Tibial nerve (tissue), 4 donors: Measurements from ENCODE around the gene MGAT2.

Source experiments
- EP300 ChIP-seq, 2 donors: sonication (generic); formaldehyde crosslinking; IDR thresholded peaks; one replicate each; pipeline ENCODE4 v1.6.1; 2017; ENCODE audit warnings: antibody characterized with exemption in 2 of 2, mild to moderate bottlenecking in 1 of 2
- POLR2A ChIP-seq, 2 donors: fragments of 450-650 bp; IDR thresholded peaks; one replicate each; pipeline ENCODE4 v1.6.1; 2017; ENCODE audit warnings: antibody characterized with exemption in 2 of 2, mild to moderate bottlenecking in 2 of 2, moderate library complexity in 2 of 2
- TF ChIP-seq, protein P1 (sequence below), 5 experiments: fragments of 200-600 bp in 3 of 5; fragments of 450-650 bp in 2 of 5; sonication (generic) in 3 of 5; IDR thresholded peaks; one replicate each; pipeline ENCODE4 v1.5.1; 2016 to 2019; ENCODE audit warnings: antibody characterized with exemption in 5 of 5, mild to moderate bottlenecking in 3 of 5, moderate library complexity in 2 of 5

DNA sequence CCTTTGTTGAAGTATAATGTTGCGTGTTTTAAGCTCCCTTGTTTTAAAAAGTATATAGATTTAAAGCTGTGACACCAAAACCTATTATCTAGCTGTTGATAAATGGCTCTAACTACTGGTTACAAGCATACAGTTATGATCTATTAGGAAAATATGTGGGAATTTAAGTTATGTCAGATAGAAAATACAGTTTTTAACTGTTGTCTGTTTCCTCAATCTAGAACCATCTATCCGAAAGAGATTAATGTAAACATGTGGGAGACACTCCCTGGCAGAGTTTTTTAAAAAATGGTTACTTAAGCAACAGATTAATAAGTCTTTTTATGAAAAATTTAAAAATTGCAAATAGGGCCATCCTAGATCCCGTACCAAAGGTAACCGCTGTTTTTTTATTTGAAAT lies 8.3 kb upstream of the MGAT2 start:
- TF ChIP-seq, protein P1, sequence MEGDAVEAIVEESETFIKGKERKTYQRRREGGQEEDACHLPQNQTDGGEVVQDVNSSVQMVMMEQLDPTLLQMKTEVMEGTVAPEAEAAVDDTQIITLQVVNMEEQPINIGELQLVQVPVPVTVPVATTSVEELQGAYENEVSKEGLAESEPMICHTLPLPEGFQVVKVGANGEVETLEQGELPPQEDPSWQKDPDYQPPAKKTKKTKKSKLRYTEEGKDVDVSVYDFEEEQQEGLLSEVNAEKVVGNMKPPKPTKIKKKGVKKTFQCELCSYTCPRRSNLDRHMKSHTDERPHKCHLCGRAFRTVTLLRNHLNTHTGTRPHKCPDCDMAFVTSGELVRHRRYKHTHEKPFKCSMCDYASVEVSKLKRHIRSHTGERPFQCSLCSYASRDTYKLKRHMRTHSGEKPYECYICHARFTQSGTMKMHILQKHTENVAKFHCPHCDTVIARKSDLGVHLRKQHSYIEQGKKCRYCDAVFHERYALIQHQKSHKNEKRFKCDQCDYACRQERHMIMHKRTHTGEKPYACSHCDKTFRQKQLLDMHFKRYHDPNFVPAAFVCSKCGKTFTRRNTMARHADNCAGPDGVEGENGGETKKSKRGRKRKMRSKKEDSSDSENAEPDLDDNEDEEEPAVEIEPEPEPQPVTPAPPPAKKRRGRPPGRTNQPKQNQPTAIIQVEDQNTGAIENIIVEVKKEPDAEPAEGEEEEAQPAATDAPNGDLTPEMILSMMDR (IDR thresholded peaks at IDR 0.05), result no peak
- no peak for TF ChIP-seq POLR2A (IDR thresholded peaks at IDR 0.05)
- no peak for TF ChIP-seq EP300 (IDR thresholded peaks at IDR 0.05)
